Ovary (tissue), 9 donors: Measurements from ENCODE around the gene KRTAP12-3. TPM values are rescaled to one million over a fixed set of nuclear protein-coding genes. Genes with fewer than 3 reads are reported as not detected.
A peak's percentile ranks its signal among the peaks of the same experiment; 100 is the strongest.

ENCODE experiments used
- DNase-seq, 5 donors: peaks; one replicate each; pipeline ENCODE4 v3.0.0-alpha.2; 2019 to 2020
- H3K27ac ChIP-seq, 2 donors: fragments of 200-600 bp; one replicate each; pipeline versions ENCODE4 v1.5.1 to v1.8.0; 2019 to 2022
- H3K27me3 ChIP-seq: fragments of 200-600 bp; one replicate; pipeline ENCODE4 v1.8.0; 2022
- H3K36me3 ChIP-seq: fragments of 200-600 bp; sonication (generic); one replicate; pipeline ENCODE4 v1.5.1; 2019
- H3K4me1 ChIP-seq: one replicate; pipeline ENCODE4 v1.8.1; 2013; ENCODE audit warnings: mild to moderate bottlenecking, moderate library complexity; ENCODE audit not compliant: insufficient read depth
- H3K4me3 ChIP-seq: fragments of 200-600 bp; sonication (generic); one replicate; pipeline ENCODE4 v1.5.1; 2017
- H3K9me3 ChIP-seq, 2 donors: fragments of 200-600 bp in 1 of 2; sonication (generic) in 1 of 2; one replicate each; pipeline versions ENCODE4 v1.5.1 to v1.8.1; 2013 to 2019; ENCODE audit warnings: mild to moderate bottlenecking in 1 of 2, moderate library complexity in 1 of 2
- EP300 ChIP-seq: sonication (generic); formaldehyde crosslinking; IDR thresholded peaks from one replicate; pipeline ENCODE4 v1.6.1; 2017; ENCODE audit warnings: antibody characterized with exemption
- POLR2A ChIP-seq: fragments of 450-650 bp; IDR thresholded peaks from one replicate; pipeline ENCODE4 v1.6.1; 2017; ENCODE audit warnings: antibody characterized with exemption, mild to moderate bottlenecking, moderate library complexity
- WGBS, 3 donors: extraction: QIAGEN DNeasy Blood & Tissue Kit in 1 of 3; methylation state at CpG; one replicate each; pipeline versions ENCODE4 v1.1.5 to v1.1.7; 2013 to 2017; 5-methylcytosine and 5-hydroxymethylcytosine counted together
- intact Hi-C, 4 donors: fragments of 100-400 bp; cut with DNase I; formaldehyde crosslinking; loops; one replicate each; pipeline versions ENCODE4 v1.11.0 to v1.15.1; 2022 to 2023
- polyA plus RNA-seq, 2 donors: library from polyadenylated mRNA; stranded (reverse); fragments of 200-250 nt in 1 of 2; fragments of 350-450 nt in 1 of 2; fragmentation: Illumina TruSeq in 1 of 2; extraction: RNeasy Lipid Tissue Mini Kit (QIAGEN cat#74804) in 1 of 2; gene quantifications; one replicate each; pipeline ENCODE4 v1.2.3, GENCODE V29; 2013 to 2014
- total RNA-seq, 7 donors: library from RNA; depleted of rRNA in 2 of 7; stranded (reverse); fragments of >200 nt in 2 of 7; fragmentation: NEBNext Ultra II Directional in 3 of 7; extraction: Animal tissue kit (Norgen Biotek cat#: 25700) in 3 of 7; gene quantifications; one replicate each; pipeline versions ENCODE4 v1.1.0 to v1.2.4, GENCODE V29; 2016 to 2023
- TF ChIP-seq, protein P1 (sequence below), 3 donors: fragments of 450-650 bp in 2 of 3; fragments of 200-600 bp in 1 of 3; IDR thresholded peaks; one replicate each; pipeline versions ENCODE4 v1.5.1 to v1.8.0; 2016 to 2022; ENCODE audit warnings: antibody characterized with exemption in 3 of 3, mild to moderate bottlenecking in 1 of 3
- donor health status: DM: no; HTN: no; CAD: no; lungs with moderate emphysema.
- donor health status: DM: no; HTN: no; CAD: no.
- donor health status: Bipolar disorder and iron deficiency.
- donor health status: DM: yes; HTN: yes; CAD: no.
- donor health status: DM: no; HTN: no; CAD: no.
- donor health status: DM: yes; HTN: yes; CAD: no.

Gene KRTAP12-3
- total and polyA plus RNA-seq, 9 donors, result not detected

DNA sequence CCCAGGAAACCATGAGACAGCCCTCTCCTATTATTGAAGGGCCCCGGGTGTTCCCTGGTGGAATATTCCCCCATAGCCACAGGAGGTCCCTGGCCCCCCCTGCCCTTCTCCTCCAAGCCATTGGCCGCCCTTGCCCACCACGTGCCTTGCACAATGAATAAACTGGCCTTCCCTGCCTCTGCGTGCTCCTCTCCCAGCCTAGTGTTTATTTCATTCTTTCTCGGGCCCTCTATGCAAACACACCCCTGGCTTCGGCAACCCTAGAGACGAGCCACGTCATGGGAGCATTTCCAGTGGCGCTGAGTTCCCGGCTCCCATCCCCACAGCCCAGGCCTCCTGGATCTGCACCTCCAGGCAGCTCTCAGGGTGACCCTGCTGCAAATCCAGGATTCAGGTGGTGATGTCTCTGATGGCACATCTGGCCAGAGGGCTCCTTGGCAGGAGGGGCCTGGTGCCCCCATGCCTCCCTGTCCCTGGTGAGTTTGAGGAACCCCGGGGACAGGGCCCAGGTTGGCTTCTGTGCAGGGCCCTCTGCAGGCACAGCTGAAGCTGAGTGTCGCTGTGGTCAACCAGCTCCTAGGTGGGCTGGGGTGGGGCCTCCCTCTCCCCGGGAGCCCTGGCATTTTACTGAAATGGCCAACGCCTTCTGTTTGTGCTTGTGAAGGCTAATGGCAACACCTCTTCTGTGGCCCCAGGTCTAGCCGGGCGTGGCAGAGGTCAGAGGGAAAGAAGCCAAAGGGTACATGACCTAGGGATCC is 45.4 kb downstream of the KRTAP12-3 start:
- DNase-seq, result no peak
- Histone ChIP-seq H3K36me3 (no peaks in the 10 kb centered on the region), H3K9me3 (peaks cover 0 to 5% of the 10 kb centered on the region in 2 donors), H3K4me3 (no peak overlapping the region), H3K27ac (no peak overlapping the region), H3K4me1 (no peaks in the 10 kb centered on the region), H3K27me3 (no peaks in the 10 kb centered on the region)
- intact Hi-C loops, result no loop called here
- WGBS, 3 donors, result 41 to 45% (median 45%) methylated on average over 16 of the region's 16 CpGs
- TF ChIP-seq, protein P1, sequence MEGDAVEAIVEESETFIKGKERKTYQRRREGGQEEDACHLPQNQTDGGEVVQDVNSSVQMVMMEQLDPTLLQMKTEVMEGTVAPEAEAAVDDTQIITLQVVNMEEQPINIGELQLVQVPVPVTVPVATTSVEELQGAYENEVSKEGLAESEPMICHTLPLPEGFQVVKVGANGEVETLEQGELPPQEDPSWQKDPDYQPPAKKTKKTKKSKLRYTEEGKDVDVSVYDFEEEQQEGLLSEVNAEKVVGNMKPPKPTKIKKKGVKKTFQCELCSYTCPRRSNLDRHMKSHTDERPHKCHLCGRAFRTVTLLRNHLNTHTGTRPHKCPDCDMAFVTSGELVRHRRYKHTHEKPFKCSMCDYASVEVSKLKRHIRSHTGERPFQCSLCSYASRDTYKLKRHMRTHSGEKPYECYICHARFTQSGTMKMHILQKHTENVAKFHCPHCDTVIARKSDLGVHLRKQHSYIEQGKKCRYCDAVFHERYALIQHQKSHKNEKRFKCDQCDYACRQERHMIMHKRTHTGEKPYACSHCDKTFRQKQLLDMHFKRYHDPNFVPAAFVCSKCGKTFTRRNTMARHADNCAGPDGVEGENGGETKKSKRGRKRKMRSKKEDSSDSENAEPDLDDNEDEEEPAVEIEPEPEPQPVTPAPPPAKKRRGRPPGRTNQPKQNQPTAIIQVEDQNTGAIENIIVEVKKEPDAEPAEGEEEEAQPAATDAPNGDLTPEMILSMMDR (IDR thresholded peaks at IDR 0.05), result no peak
- TF ChIP-seq POLR2A (no peak), EP300 (no peak)

DNA sequence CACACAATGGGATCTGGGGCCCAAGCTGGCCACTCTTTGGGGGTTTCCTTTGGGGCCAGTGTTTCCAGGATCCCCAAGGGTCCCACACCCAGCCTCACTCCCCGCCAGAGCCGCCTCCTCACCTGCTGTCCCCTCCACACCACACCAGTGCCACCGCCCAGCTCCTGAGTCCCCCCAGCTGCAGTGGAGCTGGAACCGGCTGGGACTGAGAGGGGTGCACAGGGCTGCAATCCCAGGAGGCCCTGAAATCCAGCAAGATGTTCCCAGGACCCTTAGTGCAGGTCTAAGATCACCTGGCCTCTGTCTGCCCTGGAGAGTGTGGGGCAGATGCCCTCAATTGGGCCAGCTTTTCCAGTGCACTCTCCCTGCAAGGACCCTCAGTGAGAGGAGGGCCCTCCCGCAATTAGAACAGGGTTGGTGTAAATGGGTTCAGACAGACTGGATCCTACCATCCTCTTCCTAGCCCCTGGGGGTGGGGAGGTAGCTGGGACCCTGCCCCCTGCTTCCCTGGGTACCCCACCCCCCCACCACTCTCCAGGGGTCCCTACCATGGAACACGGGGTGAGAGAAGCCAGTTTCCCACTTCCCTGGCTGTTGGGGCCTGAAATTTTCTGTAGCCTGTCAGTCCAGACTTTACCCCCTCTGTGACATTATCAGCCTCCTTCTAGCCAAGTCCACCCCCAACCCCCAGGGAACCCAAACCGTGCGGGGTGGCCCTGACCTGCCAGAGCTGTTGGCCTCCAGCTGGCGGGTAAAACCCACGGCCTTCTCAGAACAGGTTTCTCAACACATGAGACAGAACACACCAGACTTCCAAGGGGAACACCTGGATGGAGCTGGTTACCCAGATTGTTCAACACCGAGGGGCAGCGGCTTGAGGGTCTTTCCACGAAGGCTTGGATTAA is 46.3 kb downstream of the KRTAP12-3 start:
- Histone ChIP-seq H3K4me3 (no peak overlapping the region), H3K27me3 (no peaks in the 10 kb centered on the region), H3K4me1 (no peaks in the 10 kb centered on the region), H3K27ac (no peak overlapping the region), H3K36me3 (no peaks in the 10 kb centered on the region), H3K9me3 (peaks cover 0 to 5% of the 10 kb centered on the region in 2 donors)
- DNase-seq, result no peak
- 28 to 30% (median 29%) methylated on average over 13 of the region's 13 CpGs for WGBS, 3 donors
- TF ChIP-seq EP300, result no peak
- TF ChIP-seq POLR2A, result no peak
- TF ChIP-seq, protein P1 (IDR thresholded peaks at IDR 0.05), result no peak
- intact Hi-C loops, result no loop called here

DNA sequence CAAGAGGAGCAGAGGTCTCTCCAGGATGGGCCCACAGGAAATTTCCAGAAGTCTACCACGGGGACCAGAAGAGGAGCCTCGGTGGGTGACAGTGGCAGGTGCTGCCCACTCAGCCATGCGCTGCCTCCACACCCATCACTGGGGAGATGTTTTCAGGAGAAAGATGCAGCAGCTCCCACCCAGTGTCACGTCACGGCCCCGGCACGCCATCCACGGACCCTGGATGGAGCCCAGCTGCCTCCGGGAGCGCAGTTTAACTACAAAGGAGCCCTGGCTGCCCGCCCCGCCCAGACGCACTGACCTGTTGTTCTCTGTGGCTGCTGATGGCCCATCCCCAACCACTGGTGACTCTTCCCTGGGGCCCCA is 46.9 kb downstream of the KRTAP12-3 start:
- H3K27ac ChIP-seq, result no peak overlapping the region
- intact Hi-C loops, result no loop called here
- DNase-seq, result peak in 1 of 5 donors; percentile 18
- no peaks in the 10 kb centered on the region for H3K27me3 ChIP-seq
- no peaks in the 10 kb centered on the region for H3K36me3 ChIP-seq
- peaks cover 0 to 5% of the 10 kb centered on the region in 2 donors for H3K9me3 ChIP-seq
- H3K4me1 ChIP-seq, result no peaks in the 10 kb centered on the region
- 10 to 18% (median 13%) methylated on average over 13 of the region's 13 CpGs for WGBS, 3 donors
- H3K4me3 ChIP-seq, result no peak overlapping the region
- TF ChIP-seq, protein P1 (IDR thresholded peaks at IDR 0.05), result no peak
- TF ChIP-seq POLR2A (no peak), EP300 (no peak)

DNA sequence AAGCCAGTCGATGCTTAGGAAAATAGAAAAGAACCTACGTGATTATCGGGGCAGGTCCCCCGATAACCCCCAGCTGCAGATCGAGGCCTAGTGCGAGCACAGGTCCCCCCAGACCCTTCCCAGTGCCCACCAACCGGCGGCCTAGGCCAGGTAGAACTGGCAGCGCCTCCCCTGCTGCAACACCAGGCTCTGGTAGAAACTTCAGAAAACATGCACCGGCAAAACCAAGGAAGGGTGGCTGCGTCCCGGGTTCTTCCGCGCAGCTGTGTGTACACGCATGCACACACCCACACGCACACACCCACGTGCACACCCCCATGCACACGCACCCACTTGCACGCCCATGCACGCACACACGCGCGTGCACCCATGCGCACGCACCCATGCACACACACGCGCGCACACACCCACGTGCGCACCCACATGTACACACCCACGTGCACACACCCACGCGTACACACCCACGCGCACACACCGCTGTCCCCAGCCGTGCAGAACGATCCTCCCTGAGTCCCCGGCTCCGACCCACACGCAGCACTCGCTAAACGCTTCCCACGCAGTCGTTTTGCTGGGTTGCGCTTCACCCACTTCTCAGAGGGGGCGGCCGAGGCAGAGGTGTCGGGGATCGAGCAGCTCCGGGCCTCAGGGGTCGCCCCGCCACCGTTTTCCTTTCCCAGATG is 48.4 kb downstream of the KRTAP12-3 start:
- no peak overlapping the region for H3K4me3 ChIP-seq
- DNase-seq, result peak in 1 of 5 donors; percentile 11
- H3K4me1 ChIP-seq, result no peaks in the 10 kb centered on the region
- peaks cover 0 to 5% of the 10 kb centered on the region in 2 donors for H3K9me3 ChIP-seq
- WGBS, 3 donors, result 2 to 6% (median 3%) methylated on average over 37 to 54 of the region's 54 CpGs
- intact Hi-C loops, result no loop called here
- no peaks in the 10 kb centered on the region for H3K36me3 ChIP-seq
- H3K27ac ChIP-seq, result no peak overlapping the region
- TF ChIP-seq POLR2A (no peak), EP300 (no peak)
- TF ChIP-seq, protein P1 (IDR thresholded peaks at IDR 0.05), result no peak
- H3K27me3 ChIP-seq, result no peaks in the 10 kb centered on the region
